Naive thymus-derived CD8-positive, alpha-beta T cell (primary cell): ENCODE data around the gene CACNG5. TPM values are rescaled to one million over a fixed set of nuclear protein-coding genes. Genes with fewer than 3 reads are reported as not detected.
A peak's percentile ranks its signal among the peaks of the same experiment; 100 is the strongest.

ENCODE experiments used
- ATAC-seq, 2 donors: fragments of 150-1000 bp; cut with Tn5 transposase in 1 of 2; sonication (Bioruptor Pico), chemical (Tn5 transposase) in 1 of 2; 1 replicate in 1 of 2; 2 replicates in 1 of 2; pipeline ENCODE4 v1.10.0; 2021; ENCODE audit warnings: mild to moderate bottlenecking in 2 of 2, moderate library complexity in 2 of 2
- POLR2A ChIA-PET: fragments of 350-600 bp; sonication (Branson Sonifier 250); formaldehyde crosslinking; loops from one replicate; lab custom pipeline; 2021; ENCODE audit warnings: antibody characterized with exemption; lab: Charles Lee
- DNase-seq, 10 donors: peaks; one replicate each; pipeline versions ENCODE4 v3.0.0 to v3.0.0-alpha.2; 2020 to 2022
- H3K27ac Mint-ChIP-seq, 10 donors: one replicate each; pipeline ENCODE4 v1.8.0; 2020 to 2022; ENCODE audit warnings: mild to moderate bottlenecking in 10 of 10, mixed read lengths in 10 of 10, moderate library complexity in 4 of 10, inconsistent platforms in 1 of 10
- H3K27me3 Mint-ChIP-seq, 5 donors: one replicate each; pipeline ENCODE4 v1.8.0; 2021 to 2022; ENCODE audit warnings: mixed read lengths in 5 of 5
- H3K36me3 Mint-ChIP-seq, 3 donors: one replicate each; pipeline ENCODE4 v1.8.0; 2020 to 2022; ENCODE audit warnings: mixed read lengths in 3 of 3, mild to moderate bottlenecking in 2 of 3, inconsistent platforms in 1 of 3
- H3K4me1 Mint-ChIP-seq, 4 donors: one replicate each; pipeline ENCODE4 v1.8.0; 2021 to 2022; ENCODE audit warnings: mixed read lengths in 4 of 4
- H3K4me3 Mint-ChIP-seq, 10 donors: one replicate each; pipeline ENCODE4 v1.8.0; 2020 to 2022; ENCODE audit warnings: mild to moderate bottlenecking in 10 of 10, mixed read lengths in 10 of 10, moderate library complexity in 6 of 10, inconsistent platforms in 1 of 10
- H3K9me3 Mint-ChIP-seq, 9 donors: one replicate each; pipeline ENCODE4 v1.8.0; 2020 to 2022; ENCODE audit warnings: mixed read lengths in 9 of 9, mild to moderate bottlenecking in 3 of 9, inconsistent platforms in 1 of 9, moderate library complexity in 1 of 9
- polyA plus RNA-seq, 3 donors: library from polyadenylated mRNA; unstranded; fragments of 300-500 nt; fragmentation: Illumina TruSeq; gene quantifications; one replicate each; pipeline ENCODE4 v1.2.3, GENCODE V29; 2021
- total RNA-seq, 8 experiments: library from RNA in 2 of 8; stranded (reverse) in 2 of 8; gene quantifications; one replicate each; pipeline ENCODE4 v1.2.3 and lab custom pipeline; 2021 to 2026

The CACNG5 gene, protein sequence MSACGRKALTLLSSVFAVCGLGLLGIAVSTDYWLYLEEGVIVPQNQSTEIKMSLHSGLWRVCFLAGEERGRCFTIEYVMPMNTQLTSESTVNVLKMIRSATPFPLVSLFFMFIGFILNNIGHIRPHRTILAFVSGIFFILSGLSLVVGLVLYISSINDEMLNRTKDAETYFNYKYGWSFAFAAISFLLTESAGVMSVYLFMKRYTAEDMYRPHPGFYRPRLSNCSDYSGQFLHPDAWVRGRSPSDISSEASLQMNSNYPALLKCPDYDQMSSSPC
- total RNA-seq (not detected), polyA plus RNA-seq (not detected), total RNA-seq (lab: John Stamatoyannopoulos, UW) (0 to 0.17 (median 0) reads per million in 6 experiments)

DNA sequence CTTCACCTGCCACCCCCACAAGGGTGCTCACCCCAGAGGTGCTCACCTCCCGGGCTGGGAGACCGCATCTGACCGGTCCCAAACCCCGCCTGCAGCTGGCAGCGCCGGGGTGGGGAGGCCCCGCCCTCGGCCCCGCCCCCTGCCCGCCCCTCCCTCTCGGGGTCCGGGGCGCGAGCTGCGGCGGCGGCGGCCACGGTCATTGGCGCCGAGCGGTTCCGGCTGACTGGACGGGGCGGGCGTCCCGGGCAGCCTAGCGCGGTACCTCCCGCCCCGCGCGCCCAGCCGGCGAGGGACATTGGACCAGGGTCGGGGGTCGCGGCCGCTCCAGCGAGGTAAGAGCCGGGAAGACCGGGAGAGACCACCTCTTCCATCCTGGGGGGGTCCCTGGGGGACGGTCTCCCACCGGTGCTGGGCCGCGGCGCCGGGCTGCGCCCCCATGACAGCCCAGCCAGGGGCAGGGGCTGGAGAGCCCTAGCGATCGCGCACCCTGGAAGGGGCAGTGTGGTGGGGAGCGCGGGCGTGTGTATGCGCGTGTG is at the start of gene CACNG5:
Gene CACNG5, plus strand, starts transcription at position 199 of the 536 bp plus-strand sequence. CDS start 42,216 bp downstream, outside the sequence.
- Mint-ChIP-seq H3K27me3 (peaks cover 36 to 78% (median 49%) of the 10 kb centered on the region in 5 donors), H3K4me3 (peak within 1 kb of the TSS in 1 of 10 donors; percentile 14), H3K4me1 (peaks cover 0 to 3% (median under 1%) of the 10 kb centered on the region in 4 donors), H3K27ac (no peak within 1 kb of the TSS), H3K36me3 (peaks cover 0 to 4% (median 0%) of the 10 kb centered on the region in 3 donors), H3K9me3 (peaks cover 0 to under 1% (median 0%) of the 10 kb centered on the region in 9 donors)
- no peak for DNase-seq
- POLR2A ChIA-PET = no interaction called here
- ATAC-seq = no peak

DNA sequence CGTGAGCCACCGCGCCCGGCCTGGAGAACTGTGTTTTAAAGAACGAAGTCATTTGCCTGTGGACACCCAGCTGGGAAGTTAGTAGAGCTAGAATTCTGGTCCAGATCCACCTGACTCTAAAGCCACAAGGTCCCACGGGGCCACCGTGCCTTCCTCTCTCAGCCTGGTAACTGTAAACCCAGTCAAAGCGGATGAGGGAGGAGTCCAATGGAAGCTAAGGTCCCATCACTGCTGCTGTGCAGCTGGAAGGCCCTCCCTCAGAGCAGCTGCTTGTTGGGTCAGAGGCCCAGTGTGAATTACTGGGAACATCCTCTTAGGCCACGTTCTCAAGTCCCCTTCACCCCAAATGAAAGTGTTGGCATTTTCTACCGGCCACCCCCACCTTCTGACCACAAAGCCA is 48.8 kb upstream of the CACNG5 start:
- no peaks in the 10 kb centered on the region for H3K9me3 Mint-ChIP-seq
- DNase-seq = no peak
- no peak overlapping the region for H3K4me3 Mint-ChIP-seq
- POLR2A ChIA-PET = no interaction called here
- no peak for ATAC-seq
- no peaks in the 10 kb centered on the region for H3K27me3 Mint-ChIP-seq
- H3K4me1 Mint-ChIP-seq = peaks cover 8 to 18% (median 11%) of the 10 kb centered on the region in 4 donors
- peaks cover 0 to 62% (median 15%) of the 10 kb centered on the region in 3 donors for H3K36me3 Mint-ChIP-seq
- peak overlapping the region in 2 of 10 donors; percentile 33 to 57 for H3K27ac Mint-ChIP-seq

DNA sequence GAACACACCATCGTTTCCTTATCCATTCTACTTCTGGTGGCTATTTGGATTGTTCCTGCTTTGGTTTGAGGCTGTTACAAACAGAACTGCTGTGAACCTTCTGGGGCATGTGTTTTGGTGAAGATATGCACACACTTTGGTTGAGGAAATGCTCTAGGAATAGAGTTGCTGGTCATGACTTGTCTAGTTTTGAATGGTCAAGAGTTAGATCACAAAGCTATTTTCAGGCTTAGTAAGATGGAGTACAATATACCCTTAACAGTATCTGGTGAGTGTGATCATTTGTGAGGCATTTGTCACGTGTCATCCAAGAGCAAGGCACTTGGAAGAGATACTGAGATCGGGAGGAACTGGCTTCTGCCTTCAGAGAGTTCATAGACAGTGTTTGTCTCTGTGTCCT is 47.0 kb upstream of the CACNG5 start:
- H3K36me3 Mint-ChIP-seq = peaks cover 0 to 66% (median 21%) of the 10 kb centered on the region in 3 donors
- no peaks in the 10 kb centered on the region for H3K27me3 Mint-ChIP-seq
- DNase-seq = no peak
- POLR2A ChIA-PET = no interaction called here
- peaks cover 12 to 24% (median 16%) of the 10 kb centered on the region in 4 donors for H3K4me1 Mint-ChIP-seq
- no peak for ATAC-seq
- no peaks in the 10 kb centered on the region for H3K9me3 Mint-ChIP-seq
- H3K27ac Mint-ChIP-seq = peak overlapping the region in 2 of 10 donors; percentile 6 to 15
- no peak overlapping the region for H3K4me3 Mint-ChIP-seq

DNA sequence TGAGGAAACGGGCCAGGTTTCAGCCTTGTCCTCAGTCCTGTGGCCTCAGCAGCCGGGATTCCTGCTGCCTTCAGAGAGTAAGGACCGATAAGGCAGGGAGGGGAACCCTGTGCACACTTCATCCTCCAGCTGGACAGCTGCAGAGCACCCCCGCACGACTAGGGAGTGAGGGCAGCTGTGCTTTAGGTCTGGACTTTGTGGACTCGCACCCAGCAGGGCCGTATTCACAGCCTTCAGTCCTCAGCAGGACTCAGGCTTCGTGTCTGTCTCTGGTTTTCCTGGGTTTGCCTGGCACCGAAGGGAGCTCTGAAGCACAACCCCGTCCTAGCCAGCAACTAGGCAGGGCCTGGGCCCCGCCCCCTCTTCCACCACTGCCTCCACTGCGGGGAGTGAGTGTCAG is 45.8 kb upstream of the CACNG5 start:
- POLR2A ChIA-PET = no interaction called here
- Mint-ChIP-seq H3K4me3 (no peak overlapping the region), H3K36me3 (peaks cover 0 to 77% (median 29%) of the 10 kb centered on the region in 3 donors), H3K9me3 (no peaks in the 10 kb centered on the region), H3K27me3 (no peaks in the 10 kb centered on the region), H3K27ac (peak overlapping the region in 1 of 10 donors; percentile 14), H3K4me1 (peaks cover 12 to 24% (median 16%) of the 10 kb centered on the region in 4 donors)
- ATAC-seq (no peak), DNase-seq (no peak)

DNA sequence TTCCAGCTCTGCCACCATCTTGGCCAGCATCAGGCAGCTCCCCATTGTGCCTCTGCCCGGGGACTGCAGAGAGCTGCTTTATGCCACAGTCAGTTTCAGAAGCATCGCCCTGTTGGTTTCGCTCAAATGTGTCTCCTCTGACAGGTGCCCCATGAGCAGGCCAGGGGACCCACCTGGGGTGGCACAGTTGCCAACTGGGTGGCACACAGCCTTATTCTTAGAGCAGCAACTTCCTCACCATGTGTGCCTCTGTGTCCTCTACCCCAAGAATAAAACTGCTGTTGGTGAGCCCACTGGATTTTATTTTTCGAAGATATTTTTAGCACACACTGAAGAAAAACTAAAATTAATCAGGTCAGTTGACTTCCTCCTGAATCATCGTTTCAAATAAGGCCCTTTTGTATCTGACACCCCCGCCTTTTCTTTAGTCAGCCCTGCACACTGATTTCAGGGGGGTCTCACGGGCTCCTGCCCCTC is 44.9 kb upstream of the CACNG5 start:
- Mint-ChIP-seq H3K4me3 (no peak overlapping the region), H3K4me1 (peaks cover 12 to 24% (median 16%) of the 10 kb centered on the region in 4 donors), H3K27me3 (no peaks in the 10 kb centered on the region), H3K9me3 (no peaks in the 10 kb centered on the region), H3K36me3 (peaks cover 0 to 83% (median 30%) of the 10 kb centered on the region in 3 donors), H3K27ac (peak overlapping the region in 2 of 10 donors; percentile 20 to 52)
- POLR2A ChIA-PET = no interaction called here
- DNase-seq = no peak
- ATAC-seq = no peak

DNA sequence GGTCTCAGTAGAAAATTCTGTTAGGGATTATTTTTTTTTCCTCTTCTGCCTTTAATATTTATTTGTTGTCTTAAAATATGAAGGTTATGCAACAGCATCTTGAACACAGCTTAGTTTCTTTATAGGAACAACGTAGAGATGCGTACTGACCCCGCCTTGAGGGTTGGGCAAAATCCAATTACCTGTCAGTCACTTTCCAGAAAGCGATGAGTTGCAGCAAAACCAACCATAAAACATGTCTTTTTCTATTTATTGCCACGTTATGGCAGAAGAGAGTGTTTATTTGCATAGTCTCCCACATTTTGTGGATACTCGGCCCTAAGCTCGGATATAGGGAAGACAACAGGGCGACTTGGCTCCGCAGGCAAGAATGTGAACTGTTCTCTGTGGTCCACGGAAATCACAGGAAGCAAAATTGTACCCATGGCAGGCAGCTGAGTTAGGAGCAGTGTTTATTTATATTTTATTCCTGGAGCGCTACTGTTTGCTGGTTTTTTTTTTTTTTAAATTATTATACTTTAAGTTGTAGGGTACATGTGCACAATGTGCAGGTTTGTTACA is 44.3 kb upstream of the CACNG5 start:
- H3K27ac Mint-ChIP-seq = peak overlapping the region in 3 of 10 donors; percentile 25 to 82 (median 65)
- no peak overlapping the region for H3K4me3 Mint-ChIP-seq
- no peaks in the 10 kb centered on the region for H3K27me3 Mint-ChIP-seq
- H3K9me3 Mint-ChIP-seq = no peaks in the 10 kb centered on the region
- H3K36me3 Mint-ChIP-seq = peaks cover 0 to 82% (median 32%) of the 10 kb centered on the region in 3 donors
- DNase-seq = no peak
- H3K4me1 Mint-ChIP-seq = peaks cover 12 to 24% (median 16%) of the 10 kb centered on the region in 4 donors
- POLR2A ChIA-PET = no interaction called here
- no peak for ATAC-seq

DNA sequence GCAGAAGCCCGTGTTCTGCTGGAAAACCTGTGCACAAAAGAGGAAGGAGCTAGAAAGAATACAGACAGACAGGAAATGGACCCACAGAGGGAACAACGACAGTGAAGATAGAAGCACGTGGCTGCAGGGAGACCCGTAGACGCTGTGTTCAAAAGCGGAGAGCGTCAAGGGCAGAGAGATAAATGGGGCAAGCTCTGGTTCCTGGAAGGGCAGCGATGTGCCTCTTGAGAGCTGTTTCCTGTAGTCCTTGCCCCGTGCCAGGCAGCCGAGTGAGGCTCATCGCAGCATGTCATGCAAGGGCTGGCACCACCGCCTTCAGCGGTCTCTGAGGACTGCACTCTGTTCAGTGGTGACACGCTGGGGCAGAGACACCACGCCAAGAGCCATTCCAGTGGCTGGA is 43.6 kb upstream of the CACNG5 start:
- Mint-ChIP-seq H3K27ac (peak overlapping the region; percentile 37 to 88 (median 76)), H3K9me3 (no peaks in the 10 kb centered on the region), H3K4me1 (peaks cover 12 to 24% (median 16%) of the 10 kb centered on the region in 4 donors), H3K36me3 (peaks cover 0 to 87% (median 35%) of the 10 kb centered on the region in 3 donors), H3K4me3 (peak overlapping the region in 6 of 10 donors; percentile 2 to 31 (median 11)), H3K27me3 (no peaks in the 10 kb centered on the region)
- POLR2A ChIA-PET = no interaction called here
- peak in 1 of 2 donors; percentile 58 for ATAC-seq
- DNase-seq = peak in 1 of 10 donors; percentile 11

DNA sequence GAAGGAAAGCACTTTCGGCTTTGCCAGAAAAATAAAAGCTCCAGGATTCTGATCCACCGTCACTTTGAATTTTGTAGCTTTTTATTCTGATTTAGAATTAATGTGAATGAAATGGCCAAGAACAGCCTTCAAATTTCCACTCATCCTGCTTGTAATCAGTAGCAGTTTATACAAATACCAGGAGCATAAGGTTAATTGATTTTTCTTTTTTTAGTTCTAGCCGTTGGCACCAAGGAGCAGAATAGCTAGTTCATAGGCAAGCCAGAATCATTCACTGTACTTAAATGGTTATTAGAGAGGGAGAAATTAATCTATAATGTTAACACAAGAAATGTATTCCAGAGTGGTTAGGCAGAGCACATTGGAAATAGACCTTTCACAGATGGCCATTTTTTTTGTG is 41.1 kb upstream of the CACNG5 start:
- Mint-ChIP-seq H3K4me1 (peaks cover 9 to 21% (median 13%) of the 10 kb centered on the region in 4 donors), H3K9me3 (no peaks in the 10 kb centered on the region), H3K36me3 (peaks cover 5 to 80% (median 37%) of the 10 kb centered on the region in 3 donors), H3K27ac (no peak overlapping the region), H3K4me3 (no peak overlapping the region), H3K27me3 (no peaks in the 10 kb centered on the region)
- no peak for DNase-seq
- no peak for ATAC-seq
- POLR2A ChIA-PET = interaction anchor here (0.5 kb wide), 1 partner anchor 62 kb away, joined by 3 read pairs; no protein-coding TSS in a partner anchor

DNA sequence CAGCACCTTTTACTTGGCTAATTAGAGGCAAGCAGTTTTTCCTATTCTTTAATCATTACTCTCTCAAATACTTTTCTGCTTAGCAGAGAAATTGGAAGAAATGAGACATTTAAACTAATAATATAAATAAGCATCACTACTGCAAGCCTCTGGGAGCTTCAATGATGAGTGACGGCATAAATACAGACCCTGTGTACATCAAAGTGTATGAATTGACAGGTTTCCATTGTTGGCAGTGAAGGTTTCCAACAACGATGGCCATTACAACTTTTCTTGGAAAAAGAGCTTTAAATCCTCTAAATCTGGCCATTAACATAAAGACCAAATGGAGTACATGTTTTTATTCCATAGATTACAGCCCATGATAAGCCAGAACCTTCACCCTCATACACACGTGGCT is 39.4 kb upstream of the CACNG5 start:
- ATAC-seq = no peak
- H3K27ac Mint-ChIP-seq = peak overlapping the region in 1 of 10 donors; percentile 32
- H3K4me3 Mint-ChIP-seq = no peak overlapping the region
- DNase-seq = no peak
- H3K27me3 Mint-ChIP-seq = no peaks in the 10 kb centered on the region
- H3K36me3 Mint-ChIP-seq = peaks cover 5 to 73% (median 37%) of the 10 kb centered on the region in 3 donors
- POLR2A ChIA-PET = interaction anchor here (0.9 kb wide), 1 partner anchor 20 kb away, joined by 3 read pairs; no protein-coding TSS in a partner anchor
- H3K9me3 Mint-ChIP-seq = no peaks in the 10 kb centered on the region
- peaks cover 9 to 12% (median 11%) of the 10 kb centered on the region in 4 donors for H3K4me1 Mint-ChIP-seq

DNA sequence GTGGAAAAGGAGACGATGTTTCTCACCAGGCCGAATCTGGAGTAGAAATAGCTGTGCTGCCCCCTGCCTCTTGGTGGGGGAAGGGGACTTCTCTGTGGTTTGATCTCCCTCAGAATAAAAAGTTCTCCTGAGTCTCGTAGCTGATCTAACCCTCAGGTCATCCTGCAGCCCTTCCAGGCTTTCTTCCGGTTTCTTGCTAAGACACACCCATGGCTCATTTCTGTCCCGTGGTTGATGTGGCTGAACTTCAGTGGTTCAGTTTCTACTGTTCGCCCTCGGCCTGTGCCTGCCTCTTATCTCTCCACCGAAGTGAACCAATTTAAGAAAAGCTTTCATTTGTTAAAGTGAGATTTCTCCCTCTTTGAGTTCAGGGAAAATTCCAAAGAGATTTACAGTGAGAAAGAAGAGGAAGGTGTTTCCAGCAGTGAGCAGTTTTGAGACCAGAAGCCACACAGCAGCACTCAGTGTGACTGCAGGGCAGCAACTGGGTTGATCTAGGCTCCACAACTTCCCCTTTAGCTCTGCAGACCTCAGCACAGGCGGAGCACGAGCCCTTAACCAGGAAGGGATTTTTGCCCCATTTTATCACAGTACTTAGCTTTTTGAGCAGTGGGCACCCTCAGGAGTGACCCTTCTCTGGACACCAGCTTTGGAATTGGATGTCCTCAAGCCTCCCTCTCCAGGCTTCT is 34.9 kb upstream of the CACNG5 start:
- Mint-ChIP-seq H3K27ac (peak overlapping the region in 4 of 10 donors; percentile 0 to 82 (median 63)), H3K4me1 (peaks cover 0 to 8% (median 7%) of the 10 kb centered on the region in 4 donors), H3K4me3 (no peak overlapping the region), H3K36me3 (peaks cover 5 to 75% (median 25%) of the 10 kb centered on the region in 3 donors), H3K27me3 (no peaks in the 10 kb centered on the region), H3K9me3 (no peaks in the 10 kb centered on the region)
- DNase-seq (no peak), ATAC-seq (no peak)
- POLR2A ChIA-PET = no interaction called here

DNA sequence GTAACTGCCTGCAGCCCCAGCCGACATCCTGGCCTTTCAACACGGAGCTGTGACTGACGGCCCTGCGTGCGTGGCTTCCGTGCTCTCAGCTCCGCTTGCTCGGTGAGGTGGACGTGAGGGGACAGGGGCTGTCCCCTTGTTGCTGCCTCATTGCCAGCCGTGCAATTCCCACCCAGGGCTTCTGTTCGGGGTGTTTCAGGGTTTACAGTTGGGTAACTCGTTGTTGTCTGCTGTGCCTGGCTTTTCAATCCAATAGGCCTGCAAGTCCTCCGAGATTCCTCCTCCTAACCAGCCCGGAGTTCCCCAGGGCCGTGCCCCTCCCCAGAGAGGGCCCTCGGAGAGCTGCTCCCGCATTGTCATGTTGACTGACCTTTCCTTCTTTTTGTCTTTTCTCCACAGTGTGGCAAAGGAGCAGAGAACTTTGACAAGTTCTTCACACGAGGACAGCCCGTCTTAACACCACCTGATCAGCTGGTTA is 31.4 kb upstream of the CACNG5 start:
- H3K36me3 Mint-ChIP-seq = peaks cover 0 to 56% (median 14%) of the 10 kb centered on the region in 3 donors
- H3K9me3 Mint-ChIP-seq = no peaks in the 10 kb centered on the region
- H3K4me1 Mint-ChIP-seq = peaks cover 19 to 40% (median 29%) of the 10 kb centered on the region in 4 donors
- ATAC-seq (no peak), DNase-seq (no peak)
- H3K27ac Mint-ChIP-seq = peak overlapping the region in 2 of 10 donors; percentile 32 to 78
- H3K4me3 Mint-ChIP-seq = no peak overlapping the region
- H3K27me3 Mint-ChIP-seq = no peaks in the 10 kb centered on the region
- POLR2A ChIA-PET = no interaction called here

DNA sequence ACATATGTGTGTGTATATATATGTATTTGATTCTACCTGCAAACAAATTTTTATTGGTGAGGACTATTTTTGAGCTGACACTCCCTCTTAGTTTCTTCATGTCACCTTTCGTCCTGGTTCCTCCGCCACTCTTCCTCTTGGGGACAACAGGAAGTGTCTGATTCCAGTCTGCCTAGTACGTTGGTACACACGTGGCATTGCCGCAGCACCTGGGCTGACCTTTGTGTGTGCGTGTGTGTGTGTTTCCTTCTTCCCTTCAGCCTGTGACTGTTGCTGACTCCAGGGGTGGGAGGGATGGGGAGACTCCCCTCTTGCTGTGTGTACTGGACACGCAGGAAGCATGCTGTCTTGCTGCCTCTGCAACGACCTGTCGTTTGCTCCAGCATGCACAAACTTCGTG is 29.4 kb upstream of the CACNG5 start:
- Mint-ChIP-seq H3K36me3 (peaks cover 0 to 49% (median 18%) of the 10 kb centered on the region in 3 donors), H3K4me3 (peak overlapping the region in 2 of 10 donors; percentile 20 to 36), H3K27ac (peak overlapping the region in 8 of 10 donors; percentile 70 to 91 (median 75)), H3K27me3 (no peaks in the 10 kb centered on the region), H3K9me3 (peaks cover 0 to under 1% (median 0%) of the 10 kb centered on the region in 9 donors), H3K4me1 (peaks cover 19 to 40% (median 29%) of the 10 kb centered on the region in 4 donors)
- POLR2A ChIA-PET = no interaction called here
- ATAC-seq (peak in 1 of 2 donors; percentile 40), DNase-seq (no peak)
